SK-N-SH treated with all-trans-retinoic acid at 6 μM for 48 hours (cell line): ENCODE measurements around the gene UVSSA.

Experiments
- ESRRG ChIP-seq: fragments of 250-450 bp; sonication (Bioruptor Pico); IDR thresholded peaks from 2 replicates; pipeline ENCODE4 v1.6.1; 2021; ENCODE audit warnings: mild to moderate bottlenecking
- ISL1 ChIP-seq: fragments of 250-450 bp; sonication (Bioruptor Pico); IDR thresholded peaks from 2 replicates; pipeline ENCODE4 v2.1.2; 2022; ENCODE audit warnings: mild to moderate bottlenecking, moderate library complexity
- PPARA ChIP-seq: fragments of 250-450 bp; sonication (Bioruptor Pico); IDR thresholded peaks from 2 replicates; pipeline ENCODE4 v1.5.0; 2020; ENCODE audit warnings: mild to moderate bottlenecking, borderline replicate concordance
- TOX ChIP-seq: fragments of 250-450 bp; sonication (Bioruptor Pico); IDR thresholded peaks from 2 replicates; pipeline ENCODE4 v1.8.0; 2021; ENCODE audit warnings: mild to moderate bottlenecking, moderate library complexity, borderline replicate concordance
- TF ChIP-seq, protein P1 (sequence below): fragments of 250-450 bp; sonication (Bioruptor Pico); IDR thresholded peaks from 2 replicates; pipeline ENCODE4 v1.5.1; 2020; ENCODE audit warnings: low read depth, mild to moderate bottlenecking, moderate library complexity

DNA sequence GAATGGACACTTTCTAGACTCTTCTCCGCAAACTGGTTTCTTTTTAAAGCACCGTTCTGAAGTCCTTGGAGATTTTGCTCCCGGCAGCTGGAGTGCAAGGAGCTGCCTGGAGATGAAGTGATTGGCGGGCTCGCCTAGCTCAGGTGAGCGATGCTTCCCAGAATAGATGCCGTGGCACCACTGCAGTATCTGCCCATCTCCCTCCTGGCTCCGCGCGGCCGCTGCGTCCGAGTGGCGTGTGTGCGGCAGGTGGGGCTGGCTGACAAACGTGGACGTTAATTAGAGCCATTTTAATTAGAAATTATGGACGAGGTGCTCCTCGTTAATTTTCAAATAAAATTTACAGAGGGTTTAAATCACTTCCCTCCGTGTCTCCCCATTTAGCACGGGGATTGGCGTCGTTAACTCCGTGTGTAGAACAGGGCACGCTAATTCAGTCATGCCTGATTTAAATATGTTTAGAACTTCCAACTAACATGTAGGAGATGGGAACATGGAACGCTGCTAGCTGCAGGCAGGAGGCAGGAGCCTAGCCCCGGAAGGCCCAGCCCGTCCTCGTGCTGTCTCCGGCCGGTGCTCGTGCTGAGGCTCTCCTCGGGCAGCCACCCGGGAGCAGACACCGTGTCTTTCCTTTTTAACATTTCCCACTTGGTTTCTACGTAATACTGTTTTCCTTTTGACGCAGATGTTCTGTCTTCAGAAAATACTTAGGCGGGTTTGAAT, 11.6 kb downstream of the UVSSA start:
- TF ChIP-seq ISL1 (CRISPR knock-in tag) (no peak), ESRRG (CRISPR knock-in tag) (no peak), PPARA (CRISPR knock-in tag) (no peak), TOX (no peak)
- TF ChIP-seq, protein P1, sequence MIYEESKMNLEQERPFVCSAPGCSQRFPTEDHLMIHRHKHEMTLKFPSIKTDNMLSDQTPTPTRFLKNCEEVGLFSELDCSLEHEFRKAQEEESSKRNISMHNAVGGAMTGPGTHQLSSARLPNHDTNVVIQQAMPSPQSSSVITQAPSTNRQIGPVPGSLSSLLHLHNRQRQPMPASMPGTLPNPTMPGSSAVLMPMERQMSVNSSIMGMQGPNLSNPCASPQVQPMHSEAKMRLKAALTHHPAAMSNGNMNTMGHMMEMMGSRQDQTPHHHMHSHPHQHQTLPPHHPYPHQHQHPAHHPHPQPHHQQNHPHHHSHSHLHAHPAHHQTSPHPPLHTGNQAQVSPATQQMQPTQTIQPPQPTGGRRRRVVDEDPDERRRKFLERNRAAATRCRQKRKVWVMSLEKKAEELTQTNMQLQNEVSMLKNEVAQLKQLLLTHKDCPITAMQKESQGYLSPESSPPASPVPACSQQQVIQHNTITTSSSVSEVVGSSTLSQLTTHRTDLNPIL (CRISPR knock-in tag): no peak
